HG02870 (cell line): ENCODE measurements around the gene GP5.

Experiments
- ATAC-seq: cut with Tn5 transposase; IDR thresholded peaks from one replicate; pipeline ENCODE4 v1.9.1; 2021; ENCODE audit warnings: mild to moderate bottlenecking, moderate library complexity; ENCODE audit not compliant: unreplicated experiment

Gene GP5

GRCh38 chr3:194379231-194379630 lies 19.8 kb downstream of the GP5 start:
- no peak for ATAC-seq

- no peak for ATAC-seq
These were observed 21.4 kb downstream of the GP5 start for GRCh38 chr3:194377708-194378107.

GRCh38 chr3:194376241-194376560 lies 22.9 kb downstream of the GP5 start:
- no peak for ATAC-seq

GRCh38 chr3:194375473-194376240 lies 23.4 kb downstream of the GP5 start:
- no peak for ATAC-seq

- no peak for ATAC-seq
These were observed 24.1 kb downstream of the GP5 start for GRCh38 chr3:194374935-194375334.

GRCh38 chr3:194373899-194374298 lies 25.2 kb downstream of the GP5 start:
- no peak for ATAC-seq

GRCh38 chr3:194373028-194373427 lies 26.0 kb downstream of the GP5 start:
- no peak for ATAC-seq

GRCh38 chr3:194370753-194371152 lies 28.3 kb downstream of the GP5 start:
- no peak for ATAC-seq

- no peak for ATAC-seq
These were observed 29.4 kb downstream of the GP5 start, which contains the start of gene LRRC15 for GRCh38 chr3:194369522-194370279. LRRC15 (minus strand) TSS chr3:194369743; CDS start chr3:194361043, 8,700 bp downstream.

- ATAC-seq, result no peak
These were observed 30.1 kb downstream of the GP5 start for GRCh38 chr3:194368918-194369317.

GRCh38 chr3:194367992-194368841 lies 30.8 kb downstream of the GP5 start:
- no peak for ATAC-seq

GRCh38 chr3:194365978-194366490 lies 33.0 kb downstream of the GP5 start:
- ATAC-seq, result no peak

- no peak for ATAC-seq
These were observed 33.5 kb downstream of the GP5 start for GRCh38 chr3:194365526-194365925.

GRCh38 chr3:194364652-194365434 lies 34.2 kb downstream of the GP5 start:
- no peak for ATAC-seq

GRCh38 chr3:194364314-194364651 lies 34.8 kb downstream of the GP5 start:
- ATAC-seq, result no peak

GRCh38 chr3:194360568-194360967 lies 38.5 kb downstream of the GP5 start:
- no peak for ATAC-seq

GRCh38 chr3:194357681-194358080 lies 41.4 kb downstream of the GP5 start:
- ATAC-seq, result no peak

- no peak for ATAC-seq
These were observed 43.7 kb downstream of the GP5 start for GRCh38 chr3:194355379-194355778.

- ATAC-seq, result no peak
These were observed 44.8 kb downstream of the GP5 start for GRCh38 chr3:194354315-194354714.

- ATAC-seq, result no peak
These were observed 46.3 kb downstream of the GP5 start for GRCh38 chr3:194352667-194353246.
